A549 (cell line): ENCODE measurements around the gene TDRD12.
"Not testable (repeated sequence)": the region's sequence is repeated elsewhere in the genome, so short reads cannot be mapped to it uniquely, and the experiment has no call there.

Source experiments
- CHD2 ChIP-seq: fragments of 150-350 bp; IDR thresholded peaks from 2 replicates; pipeline ENCODE4 v1.6.1; 2014; ENCODE audit warnings: low read length; ENCODE audit not compliant: partially characterized antibody
- CTCF ChIP-seq: fragments of >200 bp; sonication (Bioruptor Twin); formaldehyde crosslinking; IDR thresholded peaks from 3 replicates; pipeline ENCODE4 v1.5.1; 2016
- ELK1 ChIP-seq: fragments of 150-350 bp; IDR thresholded peaks from 2 replicates; pipeline ENCODE4 v1.6.1; 2014; ENCODE audit warnings: low read depth, mild to moderate bottlenecking, low read length
- HOXA7 ChIP-seq: fragments of 250-450 bp; sonication (Bioruptor Pico); IDR thresholded peaks from 2 replicates; pipeline ENCODE4 v1.5.0; 2020; ENCODE audit warnings: mild to moderate bottlenecking, moderate library complexity
- MAX ChIP-seq: IDR thresholded peaks from 2 replicates; pipeline ENCODE4 v1.6.1; 2012
- MYC ChIP-seq: IDR thresholded peaks from 2 replicates; pipeline ENCODE4 v1.6.1; 2012; ENCODE audit warnings: mild to moderate bottlenecking, inconsistent platforms, low read length, improper control_type of control experiment, borderline replicate concordance
- PHF8 ChIP-seq: fragments of 200-600 bp; sonication (generic); IDR thresholded peaks from 2 replicates; pipeline ENCODE4 v1.6.1; 2016; ENCODE audit warnings: low read depth, mild to moderate bottlenecking, antibody characterized with exemption, moderate library complexity, borderline replicate concordance
- POLR2A ChIP-seq: IDR thresholded peaks from 2 replicates; pipeline ENCODE4 v1.6.1; 2012; ENCODE audit warnings: mild to moderate bottlenecking, low read length
- RCOR1 ChIP-seq: fragments of 150-350 bp; IDR thresholded peaks from 2 replicates; pipeline ENCODE4 v1.6.1; 2014; ENCODE audit warnings: antibody characterized with exemption, low read length, low read depth
- REST ChIP-seq: fragments of 200-600 bp; sonication (generic); IDR thresholded peaks from 2 replicates; pipeline ENCODE4 v1.6.1; 2016; ENCODE audit warnings: antibody characterized with exemption, mild to moderate bottlenecking, moderate library complexity
- SMC3 ChIP-seq: fragments of >200 bp; sonication (Bioruptor Twin); formaldehyde crosslinking; IDR thresholded peaks from 3 replicates; pipeline ENCODE4 v1.6.1; 2018; ENCODE audit warnings: inconsistent platforms
- ZFP36 ChIP-seq: fragments of 450-650 bp; IDR thresholded peaks from 2 replicates; pipeline ENCODE4 v1.6.1; 2014; ENCODE audit warnings: borderline replicate concordance; ENCODE audit not compliant: partially characterized antibody
- ZNF302 ChIP-seq: fragments of 250-450 bp; sonication (Bioruptor Pico); IDR thresholded peaks from 2 replicates; pipeline ENCODE4 v1.9.0; 2021; ENCODE audit warnings: inconsistent platforms, mild to moderate bottlenecking, moderate library complexity

GRCh38 chr19:32867436-32867835 lies 147.9 kb downstream of the TDRD12 start:
- TF ChIP-seq CTCF; PHF8; POLR2A; REST; ELK1; ZNF302 (CRISPR knock-in tag); SMC3; MAX; MYC; RCOR1; ZFP36; CHD2; HOXA7 (CRISPR knock-in tag): not testable (repeated sequence)
